ENCODE results near the gene PPIP5K1.

Gene PPIP5K1

GRCh38 chr15:43511012-43511885 is 78.8 kb downstream of the PPIP5K1 start (continued):
- TF ChIP-seq ZNF76 (tag by site-specific recombination; IDR thresholded peaks at IDR 0.05; ENCODE audit: borderline replicate concordance, low read depth) = peak; percentile 20; the same call in 1 of the 2 replicates
- TF ChIP-seq ATF2 (tag by site-specific recombination; IDR thresholded peaks at IDR 0.05; ENCODE audit: low read depth) = no peak
- TF ChIP-seq PATZ1 (tag by site-specific recombination; IDR thresholded peaks at IDR 0.05) = no peak
- peak; percentile 70 for TF ChIP-seq ZIC2 (tag by site-specific recombination; IDR thresholded peaks at IDR 0.05)
- TF ChIP-seq ZNF624 (tag by site-specific recombination; IDR thresholded peaks at IDR 0.05) = no peak
- TF ChIP-seq TCF7L2 (IDR thresholded peaks at IDR 0.05; ENCODE audit: borderline replicate concordance, low read depth, low read length) = no peak
- no peak for TF ChIP-seq ZNF157 (tag by site-specific recombination; IDR thresholded peaks at IDR 0.05)

- H3K36me3 ChIP-seq (ENCODE audit: control insufficient read depth in 2 of 2, insufficient read depth in 1 of 2, low read length in 2 of 2) = no peaks in the 10 kb centered on the region
- H3K4me3 ChIP-seq (ENCODE audit: low read depth, low read length) = peak overlapping the region; percentile 48
- POLR2A ChIA-PET = interaction anchor here (0.5 to 1.7 kb wide), 15 partner anchors 9 to 1702 kb away, joined by 3 to 17 read pairs (median 4); partner anchors contain the start of gene TP53BP1
- H3K4me1 ChIP-seq (ENCODE audit: control insufficient read depth, insufficient read depth, low read length) = peaks cover 7% of the 10 kb centered on the region
- CTCF ChIA-PET = interaction anchor here (0.6 to 1.6 kb wide), 3 partner anchors 10 to 145 kb away, joined by 3 to 6 read pairs (median 4); partner anchors contain the start of gene TP53BP1
- H3K27ac ChIP-seq (ENCODE audit: extremely low read depth, low read depth, low read length) = peak overlapping the region; percentile 38; the same call in 1 of the 2 replicates
- H3K9me3 ChIP-seq (ENCODE audit: control insufficient read depth, insufficient read depth, low read depth, low read length) = no peaks in the 10 kb centered on the region
- TF ChIP-seq ZNF398 (tag by site-specific recombination; IDR thresholded peaks at IDR 0.05) = peak; percentile 74
- TF ChIP-seq KLF16 (tag by site-specific recombination; IDR thresholded peaks at IDR 0.05) = peak; percentile 69
- TF ChIP-seq YY2 (tag by site-specific recombination; IDR thresholded peaks at IDR 0.05) = 0 out of 2 replicates have a peak, but pooled peaks have one; percentile 56
- peak; percentile 10; the same call in 1 of the 2 replicates for TF ChIP-seq GLIS1 (tag by site-specific recombination; IDR thresholded peaks at IDR 0.05)
- 0 out of 2 replicates have a peak, but pooled peaks have one; percentile 29 for TF ChIP-seq WT1 (tag by site-specific recombination; IDR thresholded peaks at IDR 0.05)
- peak; percentile 98 for TF ChIP-seq KLF9 (tag by site-specific recombination; IDR thresholded peaks at IDR 0.05; ENCODE audit: low read depth)
- no peak for TF ChIP-seq ZNF239 (tag by site-specific recombination; IDR thresholded peaks at IDR 0.05)
- TF ChIP-seq KLF17 (tag by site-specific recombination; IDR thresholded peaks at IDR 0.05) = 0 out of 2 replicates have a peak, but pooled peaks have one; percentile 14
- TF ChIP-seq ZNF341 (tag by site-specific recombination; IDR thresholded peaks at IDR 0.05; ENCODE audit: low read depth) = peak; percentile 41
- peak; percentile 98 for TF ChIP-seq PATZ1 (tag by site-specific recombination; IDR thresholded peaks at IDR 0.05)
- no peak for TF ChIP-seq ZNF433 (tag by site-specific recombination; IDR thresholded peaks at IDR 0.05; ENCODE audit: low read depth)
- TF ChIP-seq BCL11B (tag by site-specific recombination; IDR thresholded peaks at IDR 0.05; ENCODE audit: low read depth) = no peak
- TF ChIP-seq KLF10 (tag by site-specific recombination; IDR thresholded peaks at IDR 0.05) = peak; percentile 70
- TF ChIP-seq ZNF561 (tag by site-specific recombination; IDR thresholded peaks at IDR 0.05; ENCODE audit: borderline replicate concordance) = 0 out of 2 replicates have a peak, but pooled peaks have one; percentile 25
- TF ChIP-seq GLIS2 (tag by site-specific recombination; IDR thresholded peaks at IDR 0.05) = peak; percentile 81
- no peak for TF ChIP-seq ZNF221 (tag by site-specific recombination; IDR thresholded peaks at IDR 0.05; ENCODE audit: borderline replicate concordance)
- TF ChIP-seq ZNF2 (tag by site-specific recombination; IDR thresholded peaks at IDR 0.05) = peak; percentile 41; the same call in 1 of the 2 replicates
- peak; percentile 81; the same call in 1 of the 2 replicates for TF ChIP-seq ZNF324 (tag by site-specific recombination; IDR thresholded peaks at IDR 0.05)
- 0 out of 2 replicates have a peak, but pooled peaks have one; percentile 29 for TF ChIP-seq ZFP37 (tag by site-specific recombination; IDR thresholded peaks at IDR 0.05)
These were observed 79.6 kb downstream of the PPIP5K1 start for GRCh38 chr15:43510200-43511011.

Data from HEK293 (cell line).